Left lobe of liver (tissue), 2 donors: ENCODE results near the gene ESRRG. TPM values are rescaled to one million over a fixed set of nuclear protein-coding genes. Genes with fewer than 3 reads are reported as not detected.

Experiments
- ATAC-seq: fragments of 200-7000 bp; cut with Tn5 transposase; one replicate; pipeline ENCODE4 v1.9.1; 2020; ENCODE audit warnings: mild to moderate bottlenecking, moderate library complexity
- DNase-seq: peaks from one replicate; pipeline ENCODE4 v3.0.0-alpha.2; 2020; ENCODE audit warnings: low spot score
- total RNA-seq: library from RNA; stranded (reverse); gene quantifications from one replicate; pipeline ENCODE4 v1.2.1, GENCODE V29; 2021
- donor health status: DM: no; HTN: no; CAD: no; lungs with moderate emphysema.
- donor health status: DM: no; HTN: yes; CAD: no.

ESRRG gene
- total RNA-seq, result 1.4 TPM

DNA sequence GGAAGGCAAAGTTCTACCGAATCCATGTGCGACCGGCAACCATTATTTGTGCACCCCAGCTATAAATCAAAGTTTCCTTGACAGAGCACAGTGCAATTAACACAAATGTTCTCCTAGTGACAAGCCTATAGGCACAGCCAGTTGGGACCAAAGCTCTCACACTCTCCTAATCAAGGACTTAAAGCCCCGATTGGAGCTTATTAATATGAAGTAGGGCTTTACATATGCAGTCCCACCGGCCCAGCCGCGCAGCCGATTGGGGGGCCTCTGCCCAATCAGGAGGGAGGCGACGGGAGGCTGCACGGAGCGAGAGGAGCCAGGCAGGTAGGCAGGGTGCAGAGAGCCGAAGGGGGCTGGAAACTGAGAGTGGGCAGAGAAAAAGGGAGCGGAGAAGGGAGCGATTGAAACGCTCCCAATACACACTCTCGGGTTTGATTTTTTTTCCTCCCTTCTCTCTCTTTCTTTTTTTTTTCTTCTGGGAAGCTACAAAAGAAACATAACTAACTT, at the start of gene ESRRG:
TSS of gene ESRRG (minus strand) at position 156 of the 507 bp plus-strand sequence. CDS start at position 26, 130 bp downstream.
- ATAC-seq, result peak; percentile 77
- peak; percentile 47 for DNase-seq

DNA sequence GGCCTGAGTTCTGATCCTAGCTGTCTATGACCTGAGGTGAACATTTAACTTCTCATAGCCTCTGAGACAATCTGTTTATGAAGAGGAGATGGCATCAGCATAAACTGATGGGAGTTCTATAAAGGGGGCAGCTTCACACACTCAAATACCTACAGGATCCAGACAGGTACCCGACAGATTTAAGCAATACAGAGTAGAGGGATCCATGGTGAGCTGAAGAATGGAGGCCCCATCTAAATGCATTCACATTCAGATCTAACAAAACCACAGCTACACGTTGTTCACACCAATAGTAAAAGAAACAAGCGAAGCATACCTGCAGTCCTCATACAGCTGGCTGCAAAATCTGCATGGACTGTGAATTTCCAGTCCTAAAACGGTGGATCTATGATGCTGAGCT, 48.7 kb upstream of the ESRRG start:
- no peak for ATAC-seq
- no peak for DNase-seq

DNA sequence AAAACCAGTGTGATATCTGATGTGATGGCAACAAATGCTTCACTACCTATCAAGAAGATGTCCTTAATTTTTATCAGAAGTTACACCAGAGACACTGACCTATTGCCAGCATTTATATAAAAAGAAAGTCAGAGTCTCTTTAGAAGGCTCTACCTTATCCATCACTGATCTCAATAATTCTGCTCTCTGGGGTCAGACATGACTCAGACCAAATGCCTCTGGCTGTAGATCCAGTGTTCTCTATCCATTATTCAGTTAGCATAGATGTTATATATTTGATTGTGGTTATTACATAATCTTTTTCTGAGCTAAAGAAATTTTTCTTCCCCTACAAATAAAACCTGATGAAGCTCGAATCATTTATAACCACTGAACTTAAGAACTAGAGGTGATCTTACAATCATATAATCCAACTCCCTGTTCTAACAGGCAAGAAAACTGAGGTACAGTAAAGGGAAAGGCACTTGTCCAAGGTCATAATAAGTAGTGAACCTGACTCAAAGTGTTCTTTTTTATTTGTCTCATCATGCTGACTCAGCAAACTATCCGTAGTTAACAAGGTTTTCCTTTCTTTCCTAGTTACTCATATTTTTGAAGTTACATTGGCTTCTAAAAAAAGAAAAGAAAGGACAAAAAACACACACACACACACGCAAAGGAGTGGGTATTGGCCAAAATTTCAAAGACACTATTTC, 43.6 kb upstream of the ESRRG start:
- ATAC-seq, result no peak
- DNase-seq, result no peak

GRCh38 chr1:216765346-216766300, 42.4 kb upstream of the ESRRG start:
- ATAC-seq, result no peak
- no peak for DNase-seq

DNA sequence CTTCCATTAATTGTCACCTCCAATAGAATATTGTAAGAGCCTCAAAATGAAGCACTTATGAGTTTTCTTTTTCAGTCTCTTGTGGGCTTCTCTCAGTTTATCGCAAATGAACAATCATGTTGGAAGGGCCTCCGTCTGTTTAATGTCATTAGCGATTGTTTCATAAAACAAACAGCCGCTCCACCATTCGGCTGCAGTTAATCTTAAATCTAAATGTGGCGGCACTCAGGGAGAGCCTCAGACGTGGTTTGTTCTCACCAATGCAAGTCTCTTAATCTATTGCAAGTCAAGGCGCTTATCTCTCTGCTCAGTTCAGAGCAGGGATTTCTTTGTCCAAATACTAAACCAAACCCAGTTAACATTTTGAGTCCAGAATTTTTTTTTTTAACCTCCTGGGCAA, 34.9 kb upstream of the ESRRG start:
- DNase-seq, result no peak
- ATAC-seq, result no peak

DNA sequence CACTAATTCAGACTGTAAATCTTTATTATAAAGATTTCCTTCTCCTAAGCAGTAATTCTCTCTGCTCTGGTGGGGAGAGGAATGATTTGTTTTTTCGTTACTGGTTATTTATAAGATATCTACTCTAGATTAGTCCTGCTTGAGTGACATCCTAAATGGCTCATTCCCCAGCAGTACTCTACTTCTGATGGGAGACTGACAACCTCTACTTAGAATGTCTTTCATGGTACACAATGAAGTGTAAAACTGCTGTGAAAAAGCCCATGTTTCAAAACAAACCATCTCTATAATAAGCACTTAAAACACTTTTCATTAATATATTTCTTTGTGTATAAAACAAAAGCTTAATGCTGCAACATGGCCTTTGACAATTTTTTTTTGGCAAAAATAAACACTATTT, 33.9 kb upstream of the ESRRG start:
- ATAC-seq, result no peak
- no peak for DNase-seq

DNA sequence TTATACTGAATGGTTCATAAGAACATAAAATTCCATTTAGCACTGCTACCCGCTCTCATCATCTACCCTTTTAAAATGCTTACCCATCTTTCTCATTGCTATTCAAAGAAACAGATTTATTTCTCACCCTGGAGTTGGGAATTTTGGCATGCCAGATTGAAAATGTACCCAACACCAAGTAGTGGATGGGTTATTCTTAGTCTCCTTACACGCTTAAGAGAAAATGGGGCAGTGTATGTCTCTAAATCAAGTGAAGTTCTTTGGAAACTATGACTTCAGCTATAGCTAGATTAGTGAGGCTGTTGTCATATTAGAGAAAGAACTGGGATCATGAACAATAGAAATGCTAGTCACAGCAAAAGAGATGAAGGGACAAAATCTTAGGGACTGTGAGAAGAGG, 27.7 kb upstream of the ESRRG start:
- DNase-seq (no peak), ATAC-seq (no peak)

DNA sequence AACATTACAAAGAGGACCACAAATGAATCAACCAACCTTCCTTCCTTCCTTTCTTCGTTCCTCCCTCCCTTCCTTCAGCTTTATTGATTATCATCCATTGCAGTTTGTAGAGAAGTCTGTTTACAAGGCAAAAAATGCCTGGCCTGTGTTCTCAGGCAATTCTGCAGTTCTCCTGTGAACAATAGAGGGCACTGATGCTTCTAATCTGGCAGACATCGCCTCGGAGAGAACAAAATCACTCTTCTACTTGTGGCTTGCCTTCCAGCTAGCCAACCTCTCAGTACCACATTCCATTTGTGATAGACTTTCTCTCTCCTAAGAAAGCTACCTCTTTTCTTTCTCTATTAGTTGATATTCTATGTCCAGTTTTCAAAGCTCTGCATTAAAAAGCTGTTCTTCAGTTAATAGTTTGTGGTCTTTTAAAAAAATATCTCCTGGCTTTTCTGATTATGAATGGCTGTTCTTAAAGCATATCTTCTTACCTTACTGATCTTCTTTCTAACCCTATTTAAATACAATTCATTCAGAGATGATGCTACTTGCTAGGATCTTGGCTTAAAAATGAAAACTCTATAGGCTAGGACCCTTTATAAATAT, 26.9 kb upstream of the ESRRG start:
- DNase-seq (no peak), ATAC-seq (peak; percentile 78)

DNA sequence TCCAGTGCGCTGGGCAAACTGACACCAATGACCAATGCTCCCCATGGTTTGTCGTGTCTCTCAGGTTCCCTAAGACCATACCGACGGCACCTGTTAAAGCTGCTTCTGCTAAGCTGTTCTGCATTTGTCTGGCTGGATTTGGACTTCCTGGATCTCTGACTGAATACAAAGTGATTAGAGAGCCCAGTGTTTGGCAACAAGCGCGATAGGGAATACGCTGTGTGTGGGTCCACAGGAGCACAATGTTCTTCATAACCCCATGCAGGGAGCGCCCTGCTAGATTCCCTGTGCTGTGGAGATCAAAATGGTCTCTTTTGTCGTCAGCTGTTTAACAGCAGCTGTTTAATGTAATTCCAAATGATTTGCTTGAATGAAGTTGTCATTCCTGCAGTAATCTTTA, 26.0 kb upstream of the ESRRG start:
- no peak for DNase-seq
- no peak for ATAC-seq

GRCh38 chr1:216742625-216743024, 19.4 kb upstream of the ESRRG start:
- no peak for DNase-seq
- ATAC-seq, result no peak

DNA sequence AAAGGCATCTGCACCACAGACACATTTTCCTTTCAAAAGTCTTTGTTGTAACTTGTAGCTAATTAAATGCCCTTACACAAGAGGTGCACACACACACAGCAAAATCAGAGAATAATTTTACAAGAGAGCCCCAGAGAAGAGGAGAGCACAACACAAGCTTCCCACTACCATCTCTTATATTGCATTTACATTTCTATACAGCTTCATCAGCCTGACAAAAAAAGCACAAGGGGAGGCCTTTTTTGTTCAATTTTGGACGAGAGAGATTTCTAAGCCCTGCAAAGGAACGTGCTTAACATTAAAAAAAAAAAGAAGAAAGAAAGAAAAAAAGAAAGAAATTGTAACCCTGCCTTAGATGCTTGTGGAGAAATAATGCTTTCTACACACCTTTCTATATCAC, 17.1 kb upstream of the ESRRG start:
- no peak for ATAC-seq

GRCh38 chr1:216739793-216740192, 16.6 kb upstream of the ESRRG start:
- ATAC-seq (no peak), DNase-seq (no peak)

More for the DNA sequence above, 17.1 kb upstream of the ESRRG start:
- no peak for DNase-seq

GRCh38 chr1:216732121-216732520, 8.9 kb upstream of the ESRRG start:
- ATAC-seq (no peak), DNase-seq (no peak)

DNA sequence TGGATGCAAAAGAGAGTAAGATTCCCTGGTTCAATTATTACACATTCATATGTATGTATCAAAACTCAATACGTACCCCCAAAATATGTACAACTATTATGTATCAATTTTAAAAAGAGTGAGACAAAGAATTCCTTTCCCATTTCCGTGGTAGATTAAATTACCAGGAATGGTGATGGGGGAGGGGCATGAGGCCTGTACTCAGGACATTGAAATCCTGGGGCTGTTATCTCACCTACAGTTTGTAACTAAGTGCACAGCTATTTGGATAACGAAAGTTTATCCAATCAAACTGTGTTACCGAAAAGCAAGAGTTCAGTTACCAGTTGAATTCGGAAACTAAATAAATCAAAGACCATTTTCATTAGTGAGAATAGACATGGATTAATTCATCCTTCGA, 8.3 kb upstream of the ESRRG start:
- ATAC-seq (no peak), DNase-seq (no peak)

GRCh38 chr1:216726435-216726834, 3.2 kb upstream of the ESRRG start:
- DNase-seq, result no peak
- no peak for ATAC-seq

- DNase-seq, result no peak
- peak; percentile 31 for ATAC-seq
Measured at GRCh38 chr1:216722821-216723220, 408 bp downstream of the ESRRG start.

DNA sequence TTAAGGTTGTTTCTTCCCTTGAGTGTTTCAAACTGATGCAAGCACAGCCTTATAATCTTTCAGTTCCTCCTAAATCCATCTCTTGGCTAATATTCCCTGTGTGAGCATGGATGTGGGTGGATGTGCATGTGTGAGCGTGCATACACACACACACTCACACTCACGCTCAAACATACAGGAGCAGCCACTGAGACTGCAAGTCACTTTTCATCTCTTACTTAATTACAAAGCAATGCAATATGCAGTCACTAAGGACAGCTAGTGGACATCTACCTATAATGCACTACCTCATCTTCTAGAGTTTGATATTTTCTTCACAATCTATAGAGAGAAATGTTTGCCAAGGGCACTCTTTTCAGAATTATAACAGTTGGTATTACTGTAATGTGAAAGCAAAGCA, 1.4 kb downstream of the ESRRG start:
- ATAC-seq (no peak), DNase-seq (no peak)

DNA sequence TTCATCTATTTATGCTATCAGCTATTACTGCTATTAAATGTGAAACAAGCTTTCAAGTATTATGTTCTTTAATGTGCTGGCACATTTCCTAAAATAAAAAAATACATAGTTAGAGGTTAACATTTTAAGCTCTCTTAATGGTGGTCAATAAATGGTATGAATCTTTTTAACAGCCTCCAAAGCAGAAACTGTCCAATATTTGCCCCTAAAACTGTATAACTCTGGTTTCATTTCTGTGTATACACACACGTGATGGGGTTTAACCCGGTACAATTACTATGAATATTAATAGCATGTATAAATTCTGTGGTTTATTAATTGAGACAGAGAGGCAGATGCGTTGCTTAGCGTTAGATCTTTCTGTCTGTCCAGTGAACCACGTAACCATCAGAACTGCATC, 2.2 kb downstream of the ESRRG start:
- ATAC-seq (no peak), DNase-seq (no peak)

GRCh38 chr1:216711712-216712111, 11.5 kb downstream of the ESRRG start:
- DNase-seq (no peak), ATAC-seq (no peak)

GRCh38 chr1:216710598-216711333, 12.5 kb downstream of the ESRRG start:
- no peak for ATAC-seq
- DNase-seq, result no peak

DNA sequence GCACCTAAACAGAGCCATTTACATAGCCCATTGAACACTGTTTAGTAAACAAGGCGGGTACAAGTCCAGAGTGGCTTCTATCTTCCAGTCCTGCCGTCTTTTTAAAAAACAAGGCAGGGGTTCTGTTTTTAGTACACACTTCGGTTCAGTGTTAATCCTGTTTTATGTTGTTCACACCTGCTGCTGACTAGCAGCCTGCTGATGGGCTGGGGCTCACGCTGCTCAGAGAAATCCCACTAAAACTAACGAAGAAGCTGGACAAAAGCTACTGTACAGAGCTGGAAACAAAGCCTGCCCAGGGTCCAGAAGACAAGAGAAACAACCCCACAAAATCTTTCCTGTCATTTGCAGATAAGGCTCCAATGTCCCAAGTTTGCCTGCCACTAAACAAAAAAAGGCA, 13.2 kb downstream of the ESRRG start:
- ATAC-seq (no peak), DNase-seq (no peak)
